Muscle of arm (tissue), 12 donors: Measurements from ENCODE around the gene TRABD. TPM values are rescaled to one million over a fixed set of nuclear protein-coding genes. Genes with fewer than 3 reads are reported as not detected.
"Not testable (repeated sequence)": the region's sequence is repeated elsewhere in the genome, so short reads cannot be mapped to it uniquely, and the experiment has no call there.

Source experiments
- DNase-seq: peaks from one replicate; pipeline ENCODE4 v3.0.0-alpha.2; 2013
- polyA plus RNA-seq, 12 donors: library from polyadenylated mRNA; unstranded; fragments of 120-200 nt; gene quantifications; one replicate each; pipeline ENCODE4 v1.2.1, GENCODE V29; 2013; ENCODE audit not compliant: insufficient read length in 12 of 12

The TRABD gene
- polyA plus RNA-seq, 12 donors, result 13.4 to 21.8 (median 15.0) TPM; not detected in 1

GRCh38 chr22:50200461-50201190 is 14.9 kb downstream of the TRABD start, which contains the start of gene SELENOO:
Gene SELENOO (plus strand): TSS chr22:50201011. CDS start chr22:50201037, 26 bp downstream.
- DNase-seq, result peak; percentile 94

GRCh38 chr22:50201191-50202129 is 15.7 kb downstream of the TRABD start:
- DNase-seq, result no peak

GRCh38 chr22:50202130-50202666 is 16.5 kb downstream of the TRABD start:
- DNase-seq, result no peak

GRCh38 chr22:50203288-50203687 is 17.6 kb downstream of the TRABD start:
- no peak for DNase-seq

GRCh38 chr22:50204571-50204970 is 18.9 kb downstream of the TRABD start:
- DNase-seq, result no peak

- DNase-seq, result not testable (repeated sequence)
Observed at GRCh38 chr22:50204998-50205397, 19.3 kb downstream of the TRABD start.

GRCh38 chr22:50205781-50206569 is 20.3 kb downstream of the TRABD start:
- DNase-seq, result no peak

GRCh38 chr22:50206599-50206998 is 20.9 kb downstream of the TRABD start:
- DNase-seq, result no peak

GRCh38 chr22:50207383-50208140 is 21.8 kb downstream of the TRABD start:
- DNase-seq, result no peak

- DNase-seq, result no peak
Observed at GRCh38 chr22:50208430-50208938, 22.8 kb downstream of the TRABD start.

GRCh38 chr22:50208939-50209892 is 23.5 kb downstream of the TRABD start:
- no peak for DNase-seq

GRCh38 chr22:50209893-50210292 is 24.2 kb downstream of the TRABD start:
- peak; percentile 67 for DNase-seq

- DNase-seq, result no peak
Observed at GRCh38 chr22:50210378-50211139, 24.8 kb downstream of the TRABD start.

- DNase-seq, result no peak
Observed at GRCh38 chr22:50211147-50211546, 25.4 kb downstream of the TRABD start.

GRCh38 chr22:50213263-50213662 is 27.6 kb downstream of the TRABD start:
- no peak for DNase-seq

GRCh38 chr22:50215297-50216054 is 29.8 kb downstream of the TRABD start:
- DNase-seq, result no peak

GRCh38 chr22:50216055-50216683 is 30.5 kb downstream of the TRABD start:
- DNase-seq, result no peak
